Prostate gland (tissue), 2 donors: ENCODE measurements around the gene SIAH2.
"Not testable (repeated sequence)": the region's sequence is repeated elsewhere in the genome, so short reads cannot be mapped to it uniquely, and the experiment has no call there.

Source experiments
- POLR2A ChIP-seq: fragments of 450-650 bp; IDR thresholded peaks from one replicate; pipeline ENCODE4 v1.6.1; 2016; ENCODE audit warnings: antibody characterized with exemption, mild to moderate bottlenecking
- TF ChIP-seq, protein P1 (sequence below), 4 experiments: fragments of 200-600 bp in 2 of 4; fragments of 450-650 bp in 2 of 4; sonication (generic) in 2 of 4; IDR thresholded peaks; 1 replicate in 3 of 4; 2 replicates in 1 of 4; pipeline ENCODE4 v1.5.1; 2016 to 2019; ENCODE audit warnings: antibody characterized with exemption in 4 of 4, mild to moderate bottlenecking in 2 of 4, moderate library complexity in 2 of 4

DNA sequence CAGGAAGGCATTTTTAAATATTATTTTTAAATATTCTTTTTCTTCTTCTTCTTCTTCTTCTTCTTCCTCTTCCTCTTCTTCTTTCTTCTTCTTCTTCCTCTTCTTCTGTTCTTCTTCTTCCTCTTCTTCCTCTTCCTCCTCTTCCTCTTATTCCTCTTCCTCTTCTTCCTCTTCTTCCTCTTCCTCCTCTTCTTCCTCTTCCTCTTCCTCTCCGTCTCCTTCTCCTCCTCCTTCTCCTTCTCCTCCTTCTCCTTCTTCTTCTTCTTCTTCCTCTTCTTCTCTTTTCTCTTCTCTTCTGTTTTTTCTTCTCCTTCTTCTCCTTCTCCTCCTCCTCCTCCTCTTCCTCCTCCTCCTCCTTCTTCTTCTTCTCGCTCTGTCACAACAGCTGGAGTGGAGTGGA, 33.6 kb upstream of the SIAH2 start:
- TF ChIP-seq, protein P1, sequence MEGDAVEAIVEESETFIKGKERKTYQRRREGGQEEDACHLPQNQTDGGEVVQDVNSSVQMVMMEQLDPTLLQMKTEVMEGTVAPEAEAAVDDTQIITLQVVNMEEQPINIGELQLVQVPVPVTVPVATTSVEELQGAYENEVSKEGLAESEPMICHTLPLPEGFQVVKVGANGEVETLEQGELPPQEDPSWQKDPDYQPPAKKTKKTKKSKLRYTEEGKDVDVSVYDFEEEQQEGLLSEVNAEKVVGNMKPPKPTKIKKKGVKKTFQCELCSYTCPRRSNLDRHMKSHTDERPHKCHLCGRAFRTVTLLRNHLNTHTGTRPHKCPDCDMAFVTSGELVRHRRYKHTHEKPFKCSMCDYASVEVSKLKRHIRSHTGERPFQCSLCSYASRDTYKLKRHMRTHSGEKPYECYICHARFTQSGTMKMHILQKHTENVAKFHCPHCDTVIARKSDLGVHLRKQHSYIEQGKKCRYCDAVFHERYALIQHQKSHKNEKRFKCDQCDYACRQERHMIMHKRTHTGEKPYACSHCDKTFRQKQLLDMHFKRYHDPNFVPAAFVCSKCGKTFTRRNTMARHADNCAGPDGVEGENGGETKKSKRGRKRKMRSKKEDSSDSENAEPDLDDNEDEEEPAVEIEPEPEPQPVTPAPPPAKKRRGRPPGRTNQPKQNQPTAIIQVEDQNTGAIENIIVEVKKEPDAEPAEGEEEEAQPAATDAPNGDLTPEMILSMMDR (IDR thresholded peaks at IDR 0.05), result not testable (repeated sequence)
- not testable (repeated sequence) for TF ChIP-seq POLR2A
